GM11168 (cell line): ENCODE results near the gene NRG2.

Source experiments
- in situ Hi-C: fragments of 300-500 bp; cut with MboI; formaldehyde crosslinking; loops from one replicate; pipeline ENCODE4 v1.12.0; 2022; ENCODE audit warnings: low sequenced_read_pairs; ENCODE audit not compliant: unreplicated experiment

NRG2 gene

GRCh38 chr5:140014751-140015150, 28.3 kb downstream of the NRG2 start:
- in situ Hi-C loops: no loop called here

GRCh38 chr5:140013536-140013935, 29.6 kb downstream of the NRG2 start:
- in situ Hi-C loops: no loop called here

- in situ Hi-C loops: no loop called here
Measured at GRCh38 chr5:140012443-140012842, 30.7 kb downstream of the NRG2 start.

- in situ Hi-C loops: no loop called here
Measured at GRCh38 chr5:140011297-140011802, 31.7 kb downstream of the NRG2 start.

GRCh38 chr5:140010798-140011197, 32.3 kb downstream of the NRG2 start:
- in situ Hi-C loops: no loop called here

- in situ Hi-C loops: no loop called here
Measured at GRCh38 chr5:140007311-140007710, 35.8 kb downstream of the NRG2 start.

GRCh38 chr5:140005145-140005591, 37.9 kb downstream of the NRG2 start:
- in situ Hi-C loops: no loop called here

- in situ Hi-C loops: no loop called here
Measured at GRCh38 chr5:140004174-140004573, 38.9 kb downstream of the NRG2 start.

GRCh38 chr5:140003519-140003918, 39.6 kb downstream of the NRG2 start:
- in situ Hi-C loops: no loop called here

- in situ Hi-C loops: no loop called here
Measured at GRCh38 chr5:140000332-140000731, 42.8 kb downstream of the NRG2 start.

GRCh38 chr5:139998837-139999236, 44.3 kb downstream of the NRG2 start:
- in situ Hi-C loops: no loop called here

- in situ Hi-C loops: no loop called here
Measured at GRCh38 chr5:139997276-139997675, 45.8 kb downstream of the NRG2 start.

GRCh38 chr5:139995929-139996328, 47.2 kb downstream of the NRG2 start:
- in situ Hi-C loops: no loop called here

- in situ Hi-C loops: no loop called here
Measured at GRCh38 chr5:139994234-139994633, 48.9 kb downstream of the NRG2 start.

GRCh38 chr5:139985733-139986132, 57.4 kb downstream of the NRG2 start:
- in situ Hi-C loops: no loop called here

GRCh38 chr5:139985290-139985689, 57.8 kb downstream of the NRG2 start:
- in situ Hi-C loops: no loop called here

GRCh38 chr5:139984816-139985215, 58.3 kb downstream of the NRG2 start:
- in situ Hi-C loops: no loop called here

- in situ Hi-C loops: no loop called here
Measured at GRCh38 chr5:139982975-139983240, 60.2 kb downstream of the NRG2 start.

- in situ Hi-C loops: no loop called here
Measured at GRCh38 chr5:139982157-139982974, 60.7 kb downstream of the NRG2 start.

GRCh38 chr5:139980765-139981164, 62.3 kb downstream of the NRG2 start:
- in situ Hi-C loops: no loop called here

GRCh38 chr5:139979943-139980342, 63.2 kb downstream of the NRG2 start:
- in situ Hi-C loops: no loop called here

GRCh38 chr5:139979518-139979917, 63.6 kb downstream of the NRG2 start:
- in situ Hi-C loops: no loop called here
